GM23338 (cell line): Measurements from ENCODE around the gene PCIF1. TPM values are rescaled to one million over a fixed set of nuclear protein-coding genes. Genes with fewer than 3 reads are reported as not detected.

Source experiments
- ATAC-seq: fragments of 200-7000 bp; cut with Tn5 transposase; 3 replicates; pipeline ENCODE4 v1.9.1; 2020
- DNase-seq: peaks from one replicate; pipeline ENCODE4 v3.0.0-alpha.2; 2015; ENCODE audit warnings: low spot score
- H2AFZ ChIP-seq: fragments of 200-600 bp; sonication (generic); 2 replicates; pipeline ENCODE4 v1.8.0; 2016; ENCODE audit warnings: antibody characterized with exemption, mild to moderate bottlenecking, moderate library complexity
- H3F3A ChIP-seq: fragments of 200-600 bp; sonication (generic); replicated peaks from 2 replicates; pipeline ENCODE4 v1.8.0; 2017; ENCODE audit warnings: antibody characterized with exemption, mixed run types, low read depth
- H3K27ac ChIP-seq: fragments of 200-600 bp; sonication (generic); 2 replicates; pipeline ENCODE4 v1.6.1; 2016; ENCODE audit warnings: low read depth
- H3K27me3 ChIP-seq: fragments of 200-600 bp; sonication (generic); 2 replicates; pipeline ENCODE4 v1.8.0; 2016; ENCODE audit warnings: mild to moderate bottlenecking, mixed run types, moderate library complexity; ENCODE audit not compliant: insufficient read depth
- H3K36me3 ChIP-seq: fragments of 200-600 bp; sonication (generic); 2 replicates; pipeline ENCODE4 v1.8.0; 2016; ENCODE audit warnings: mild to moderate bottlenecking; ENCODE audit not compliant: insufficient read depth
- H3K4me1 ChIP-seq: fragments of 200-600 bp; sonication (generic); 2 replicates; pipeline ENCODE4 v1.8.0; 2016; ENCODE audit warnings: mild to moderate bottlenecking, moderate library complexity; ENCODE audit not compliant: insufficient read depth
- H3K4me2 ChIP-seq: fragments of 200-600 bp; sonication (generic); 2 replicates; pipeline ENCODE4 v1.7.1; 2017; ENCODE audit warnings: mixed run types
- H3K4me3 ChIP-seq: fragments of 200-600 bp; sonication (generic); 2 replicates; pipeline ENCODE4 v1.6.1; 2016; ENCODE audit warnings: mixed run types
- H3K79me2 ChIP-seq: fragments of 200-600 bp; sonication (generic); replicated peaks from 2 replicates; pipeline ENCODE4 v1.8.0; 2017; ENCODE audit warnings: mild to moderate bottlenecking; ENCODE audit not compliant: insufficient read depth
- H3K9me2 ChIP-seq: fragments of 200-600 bp; sonication (generic); 2 replicates; pipeline ENCODE4 v1.8.0; 2017; ENCODE audit not compliant: insufficient read depth
- H4K20me1 ChIP-seq: fragments of 200-600 bp; sonication (generic); replicated peaks from 2 replicates; pipeline ENCODE4 v1.8.0; 2017; ENCODE audit warnings: mild to moderate bottlenecking; ENCODE audit not compliant: insufficient read depth
- H3K27ac Mint-ChIP-seq: 2 replicates; pipeline ENCODE4 v1.8.0; 2020; ENCODE audit warnings: inconsistent platforms, mild to moderate bottlenecking, moderate library complexity, mixed read lengths
- H3K27me3 Mint-ChIP-seq: 3 replicates; pipeline ENCODE4 v1.8.0; 2022; ENCODE audit warnings: low read depth, mild to moderate bottlenecking, moderate library complexity, mixed read lengths, inconsistent platforms; ENCODE audit not compliant: insufficient read depth, poor library complexity
- H3K36me3 Mint-ChIP-seq: 3 replicates; pipeline ENCODE4 v1.8.0; 2021; ENCODE audit warnings: low read depth, mild to moderate bottlenecking, inconsistent platforms, moderate library complexity, mixed read lengths
- H3K4me1 Mint-ChIP-seq: 3 replicates; pipeline ENCODE4 v1.8.0; 2020; ENCODE audit warnings: mild to moderate bottlenecking, inconsistent platforms, mixed read lengths
- H3K4me3 Mint-ChIP-seq: 3 replicates; pipeline ENCODE4 v1.8.0; 2021; ENCODE audit warnings: moderate library complexity, mild to moderate bottlenecking, inconsistent platforms, mixed read lengths
- H3K9me3 Mint-ChIP-seq: 3 replicates; pipeline ENCODE4 v1.8.0; 2020; ENCODE audit warnings: moderate library complexity, mild to moderate bottlenecking, inconsistent platforms, mixed read lengths
- CREB1 ChIP-seq: fragments of 250-450 bp; sonication (Bioruptor Pico); IDR thresholded peaks from 2 replicates; pipeline ENCODE4 v1.5.0; 2020; ENCODE audit warnings: low read depth, mild to moderate bottlenecking, moderate library complexity
- EZH2 ChIP-seq: fragments of 200-600 bp; sonication (generic); IDR thresholded peaks from one replicate; pipeline ENCODE4 v1.8.0; 2017; ENCODE audit warnings: antibody characterized with exemption, mild to moderate bottlenecking, low read depth; ENCODE audit not compliant: unreplicated experiment
- EZH2phosphoT487 ChIP-seq: fragments of 200-600 bp; sonication (generic); IDR thresholded peaks from one replicate; pipeline ENCODE4 v1.8.1; 2018; ENCODE audit warnings: antibody characterized with exemption; ENCODE audit not compliant: unreplicated experiment
- JUNB ChIP-seq: IDR thresholded peaks from one replicate; pipeline ENCODE4 v1.6.1; 2016; ENCODE audit warnings: antibody characterized with exemption; ENCODE audit not compliant: unreplicated experiment
- NANOG ChIP-seq: IDR thresholded peaks from 2 replicates; pipeline ENCODE4 v1.6.1; 2016; ENCODE audit warnings: antibody characterized with exemption, borderline replicate concordance
- POLR2AphosphoS5 ChIP-seq: IDR thresholded peaks from 2 replicates; pipeline ENCODE4 v1.6.1; 2016; ENCODE audit warnings: antibody characterized with exemption, low read depth
- STAT1 ChIP-seq: IDR thresholded peaks from one replicate; pipeline ENCODE4 v1.6.1; 2016; ENCODE audit warnings: antibody characterized with exemption; ENCODE audit not compliant: unreplicated experiment
- ZNF114 ChIP-seq: fragments of 250-450 bp; sonication (Bioruptor Pico); IDR thresholded peaks from 2 replicates; pipeline ENCODE4 v1.5.0; 2020; ENCODE audit warnings: mild to moderate bottlenecking, moderate library complexity
- ZNF331 ChIP-seq: fragments of 250-450 bp; sonication (Bioruptor Pico); IDR thresholded peaks from 2 replicates; pipeline ENCODE4 v1.5.0; 2020; ENCODE audit warnings: low read depth, mild to moderate bottlenecking, moderate library complexity
- polyA plus RNA-seq: library from polyadenylated mRNA; unstranded; fragments of >200 nt; fragmentation: Nextera tagmentation; extraction: Ambion mirVana; gene quantifications from 2 replicates; pipeline ENCODE4 v1.2.1, GENCODE V29; 2016
- total RNA-seq: library from RNA; depleted of rRNA; stranded (reverse); fragments of >200 nt; shearing (Covaris generic); gene quantifications from 2 replicates; pipeline ENCODE4 v1.2.3, GENCODE V29; 2014
- TF ChIP-seq, protein P1 (sequence below), 2 experiments: fragments of 200-600 bp in 1 of 2; sonication (generic) in 1 of 2; conservative IDR thresholded peaks; 2 replicates each; pipeline versions ENCODE4 v1.5.1 to v1.6.1; 2016 to 2017; ENCODE audit warnings: antibody characterized with exemption in 2 of 2, low read depth in 2 of 2, mild to moderate bottlenecking in 2 of 2, moderate library complexity in 1 of 2
- TF ChIP-seq, protein P2 (sequence below): IDR thresholded peaks from one replicate; pipeline ENCODE4 v1.6.1; 2018; ENCODE audit warnings: antibody characterized with exemption; ENCODE audit not compliant: unreplicated experiment
- TF ChIP-seq, protein P3 (sequence below): fragments of 250-450 bp; sonication (Bioruptor Pico); IDR thresholded peaks from 2 replicates; pipeline ENCODE4 v1.5.0; 2020; ENCODE audit warnings: mild to moderate bottlenecking, moderate library complexity
- TF ChIP-seq, protein P4 (sequence below): IDR thresholded peaks from 2 replicates; pipeline ENCODE4 v1.6.1; 2016; ENCODE audit warnings: antibody characterized with exemption

PCIF1 gene
- total and polyA plus RNA-seq, 2 experiments from 2014 or later, result 26.1 to 28.3 TPM

DNA sequence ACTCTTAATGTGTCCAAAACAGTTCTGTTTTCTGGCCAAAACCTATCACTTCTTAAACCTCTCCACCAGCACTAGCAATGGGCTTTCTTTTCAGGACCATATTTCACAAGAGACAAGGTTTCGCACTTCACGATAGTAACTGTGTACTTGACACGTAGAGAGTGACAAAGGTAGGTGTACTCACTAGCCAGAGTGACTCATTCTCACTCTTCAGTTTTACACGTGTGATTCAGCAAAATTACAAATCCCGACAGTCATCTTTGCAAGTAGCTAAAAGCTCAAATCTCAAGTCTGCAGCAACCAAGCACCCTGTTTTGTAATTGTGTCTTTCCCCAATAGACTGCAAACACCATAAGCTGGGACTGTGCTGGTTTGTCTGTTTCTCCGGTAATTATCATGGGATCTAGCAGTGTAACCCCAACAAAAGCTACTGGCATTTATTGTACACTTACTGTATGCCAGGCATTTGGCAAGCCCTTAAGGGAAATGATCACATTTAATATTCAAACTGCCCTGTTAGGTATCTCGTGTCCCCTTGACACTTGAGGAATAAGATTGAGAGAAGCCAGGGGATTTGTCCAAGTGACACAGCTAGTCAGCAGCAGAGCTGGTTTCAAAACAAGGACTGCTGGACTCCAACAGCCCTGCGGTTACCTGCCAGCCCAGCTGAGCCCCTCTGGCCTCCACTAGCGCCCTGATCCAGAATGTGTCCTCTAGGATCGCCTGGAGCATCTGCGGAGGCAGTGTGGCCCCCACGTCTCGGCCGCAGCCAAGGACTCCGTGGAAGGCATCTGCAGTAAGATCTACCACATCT, 9.9 kb downstream of the PCIF1 start:
- Histone ChIP-seq H3K27ac (0 out of 2 replicates have a peak overlapping the region, but pooled peaks have one; percentile 26), H3F3A (peaks cover 5% of the 10 kb centered on the region), H3K27me3 (no peaks in the 10 kb centered on the region), H2AFZ (no peak overlapping the region), H3K79me2 (no peaks in the 10 kb centered on the region), H3K4me1 (no peaks in the 10 kb centered on the region; the same call in 1 of the 2 replicates), H4K20me1 (no peaks in the 10 kb centered on the region; the same call in 1 of the 2 replicates), H3K9me2 (no peaks in the 10 kb centered on the region), H3K36me3 (peaks cover 31% of the 10 kb centered on the region), H3K4me2 (no peak overlapping the region), H3K4me3 (no peak overlapping the region)
- no peaks in the 10 kb centered on the region for H3K9me3 Mint-ChIP-seq
- H3K4me3 Mint-ChIP-seq, result no peak overlapping the region
- no peak overlapping the region for H3K27ac Mint-ChIP-seq
- DNase-seq (no peak), ATAC-seq (no peak)
- H3K36me3 Mint-ChIP-seq, result peaks cover 59% of the 10 kb centered on the region
- no peaks in the 10 kb centered on the region; the same call in 2 of the 3 replicates for H3K4me1 Mint-ChIP-seq
- TF ChIP-seq, protein P1, sequence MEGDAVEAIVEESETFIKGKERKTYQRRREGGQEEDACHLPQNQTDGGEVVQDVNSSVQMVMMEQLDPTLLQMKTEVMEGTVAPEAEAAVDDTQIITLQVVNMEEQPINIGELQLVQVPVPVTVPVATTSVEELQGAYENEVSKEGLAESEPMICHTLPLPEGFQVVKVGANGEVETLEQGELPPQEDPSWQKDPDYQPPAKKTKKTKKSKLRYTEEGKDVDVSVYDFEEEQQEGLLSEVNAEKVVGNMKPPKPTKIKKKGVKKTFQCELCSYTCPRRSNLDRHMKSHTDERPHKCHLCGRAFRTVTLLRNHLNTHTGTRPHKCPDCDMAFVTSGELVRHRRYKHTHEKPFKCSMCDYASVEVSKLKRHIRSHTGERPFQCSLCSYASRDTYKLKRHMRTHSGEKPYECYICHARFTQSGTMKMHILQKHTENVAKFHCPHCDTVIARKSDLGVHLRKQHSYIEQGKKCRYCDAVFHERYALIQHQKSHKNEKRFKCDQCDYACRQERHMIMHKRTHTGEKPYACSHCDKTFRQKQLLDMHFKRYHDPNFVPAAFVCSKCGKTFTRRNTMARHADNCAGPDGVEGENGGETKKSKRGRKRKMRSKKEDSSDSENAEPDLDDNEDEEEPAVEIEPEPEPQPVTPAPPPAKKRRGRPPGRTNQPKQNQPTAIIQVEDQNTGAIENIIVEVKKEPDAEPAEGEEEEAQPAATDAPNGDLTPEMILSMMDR (conservative IDR thresholded peaks at IDR 0.05; ENCODE audit: low read depth in 2 of 2), result no peak
- no peak for TF ChIP-seq NANOG
- no peak for TF ChIP-seq EZH2
- no peak for TF ChIP-seq POLR2AphosphoS5
- TF ChIP-seq CREB1, result no peak
- TF ChIP-seq STAT1, result no peak
- no peak for TF ChIP-seq EZH2phosphoT487
- no peak for TF ChIP-seq ZNF114 (CRISPR knock-in tag)
- TF ChIP-seq JUNB, result no peak
- no peak for TF ChIP-seq ZNF331
- TF ChIP-seq, protein P2, sequence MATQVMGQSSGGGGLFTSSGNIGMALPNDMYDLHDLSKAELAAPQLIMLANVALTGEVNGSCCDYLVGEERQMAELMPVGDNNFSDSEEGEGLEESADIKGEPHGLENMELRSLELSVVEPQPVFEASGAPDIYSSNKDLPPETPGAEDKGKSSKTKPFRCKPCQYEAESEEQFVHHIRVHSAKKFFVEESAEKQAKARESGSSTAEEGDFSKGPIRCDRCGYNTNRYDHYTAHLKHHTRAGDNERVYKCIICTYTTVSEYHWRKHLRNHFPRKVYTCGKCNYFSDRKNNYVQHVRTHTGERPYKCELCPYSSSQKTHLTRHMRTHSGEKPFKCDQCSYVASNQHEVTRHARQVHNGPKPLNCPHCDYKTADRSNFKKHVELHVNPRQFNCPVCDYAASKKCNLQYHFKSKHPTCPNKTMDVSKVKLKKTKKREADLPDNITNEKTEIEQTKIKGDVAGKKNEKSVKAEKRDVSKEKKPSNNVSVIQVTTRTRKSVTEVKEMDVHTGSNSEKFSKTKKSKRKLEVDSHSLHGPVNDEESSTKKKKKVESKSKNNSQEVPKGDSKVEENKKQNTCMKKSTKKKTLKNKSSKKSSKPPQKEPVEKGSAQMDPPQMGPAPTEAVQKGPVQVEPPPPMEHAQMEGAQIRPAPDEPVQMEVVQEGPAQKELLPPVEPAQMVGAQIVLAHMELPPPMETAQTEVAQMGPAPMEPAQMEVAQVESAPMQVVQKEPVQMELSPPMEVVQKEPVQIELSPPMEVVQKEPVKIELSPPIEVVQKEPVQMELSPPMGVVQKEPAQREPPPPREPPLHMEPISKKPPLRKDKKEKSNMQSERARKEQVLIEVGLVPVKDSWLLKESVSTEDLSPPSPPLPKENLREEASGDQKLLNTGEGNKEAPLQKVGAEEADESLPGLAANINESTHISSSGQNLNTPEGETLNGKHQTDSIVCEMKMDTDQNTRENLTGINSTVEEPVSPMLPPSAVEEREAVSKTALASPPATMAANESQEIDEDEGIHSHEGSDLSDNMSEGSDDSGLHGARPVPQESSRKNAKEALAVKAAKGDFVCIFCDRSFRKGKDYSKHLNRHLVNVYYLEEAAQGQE, result no peak
- TF ChIP-seq, protein P3, sequence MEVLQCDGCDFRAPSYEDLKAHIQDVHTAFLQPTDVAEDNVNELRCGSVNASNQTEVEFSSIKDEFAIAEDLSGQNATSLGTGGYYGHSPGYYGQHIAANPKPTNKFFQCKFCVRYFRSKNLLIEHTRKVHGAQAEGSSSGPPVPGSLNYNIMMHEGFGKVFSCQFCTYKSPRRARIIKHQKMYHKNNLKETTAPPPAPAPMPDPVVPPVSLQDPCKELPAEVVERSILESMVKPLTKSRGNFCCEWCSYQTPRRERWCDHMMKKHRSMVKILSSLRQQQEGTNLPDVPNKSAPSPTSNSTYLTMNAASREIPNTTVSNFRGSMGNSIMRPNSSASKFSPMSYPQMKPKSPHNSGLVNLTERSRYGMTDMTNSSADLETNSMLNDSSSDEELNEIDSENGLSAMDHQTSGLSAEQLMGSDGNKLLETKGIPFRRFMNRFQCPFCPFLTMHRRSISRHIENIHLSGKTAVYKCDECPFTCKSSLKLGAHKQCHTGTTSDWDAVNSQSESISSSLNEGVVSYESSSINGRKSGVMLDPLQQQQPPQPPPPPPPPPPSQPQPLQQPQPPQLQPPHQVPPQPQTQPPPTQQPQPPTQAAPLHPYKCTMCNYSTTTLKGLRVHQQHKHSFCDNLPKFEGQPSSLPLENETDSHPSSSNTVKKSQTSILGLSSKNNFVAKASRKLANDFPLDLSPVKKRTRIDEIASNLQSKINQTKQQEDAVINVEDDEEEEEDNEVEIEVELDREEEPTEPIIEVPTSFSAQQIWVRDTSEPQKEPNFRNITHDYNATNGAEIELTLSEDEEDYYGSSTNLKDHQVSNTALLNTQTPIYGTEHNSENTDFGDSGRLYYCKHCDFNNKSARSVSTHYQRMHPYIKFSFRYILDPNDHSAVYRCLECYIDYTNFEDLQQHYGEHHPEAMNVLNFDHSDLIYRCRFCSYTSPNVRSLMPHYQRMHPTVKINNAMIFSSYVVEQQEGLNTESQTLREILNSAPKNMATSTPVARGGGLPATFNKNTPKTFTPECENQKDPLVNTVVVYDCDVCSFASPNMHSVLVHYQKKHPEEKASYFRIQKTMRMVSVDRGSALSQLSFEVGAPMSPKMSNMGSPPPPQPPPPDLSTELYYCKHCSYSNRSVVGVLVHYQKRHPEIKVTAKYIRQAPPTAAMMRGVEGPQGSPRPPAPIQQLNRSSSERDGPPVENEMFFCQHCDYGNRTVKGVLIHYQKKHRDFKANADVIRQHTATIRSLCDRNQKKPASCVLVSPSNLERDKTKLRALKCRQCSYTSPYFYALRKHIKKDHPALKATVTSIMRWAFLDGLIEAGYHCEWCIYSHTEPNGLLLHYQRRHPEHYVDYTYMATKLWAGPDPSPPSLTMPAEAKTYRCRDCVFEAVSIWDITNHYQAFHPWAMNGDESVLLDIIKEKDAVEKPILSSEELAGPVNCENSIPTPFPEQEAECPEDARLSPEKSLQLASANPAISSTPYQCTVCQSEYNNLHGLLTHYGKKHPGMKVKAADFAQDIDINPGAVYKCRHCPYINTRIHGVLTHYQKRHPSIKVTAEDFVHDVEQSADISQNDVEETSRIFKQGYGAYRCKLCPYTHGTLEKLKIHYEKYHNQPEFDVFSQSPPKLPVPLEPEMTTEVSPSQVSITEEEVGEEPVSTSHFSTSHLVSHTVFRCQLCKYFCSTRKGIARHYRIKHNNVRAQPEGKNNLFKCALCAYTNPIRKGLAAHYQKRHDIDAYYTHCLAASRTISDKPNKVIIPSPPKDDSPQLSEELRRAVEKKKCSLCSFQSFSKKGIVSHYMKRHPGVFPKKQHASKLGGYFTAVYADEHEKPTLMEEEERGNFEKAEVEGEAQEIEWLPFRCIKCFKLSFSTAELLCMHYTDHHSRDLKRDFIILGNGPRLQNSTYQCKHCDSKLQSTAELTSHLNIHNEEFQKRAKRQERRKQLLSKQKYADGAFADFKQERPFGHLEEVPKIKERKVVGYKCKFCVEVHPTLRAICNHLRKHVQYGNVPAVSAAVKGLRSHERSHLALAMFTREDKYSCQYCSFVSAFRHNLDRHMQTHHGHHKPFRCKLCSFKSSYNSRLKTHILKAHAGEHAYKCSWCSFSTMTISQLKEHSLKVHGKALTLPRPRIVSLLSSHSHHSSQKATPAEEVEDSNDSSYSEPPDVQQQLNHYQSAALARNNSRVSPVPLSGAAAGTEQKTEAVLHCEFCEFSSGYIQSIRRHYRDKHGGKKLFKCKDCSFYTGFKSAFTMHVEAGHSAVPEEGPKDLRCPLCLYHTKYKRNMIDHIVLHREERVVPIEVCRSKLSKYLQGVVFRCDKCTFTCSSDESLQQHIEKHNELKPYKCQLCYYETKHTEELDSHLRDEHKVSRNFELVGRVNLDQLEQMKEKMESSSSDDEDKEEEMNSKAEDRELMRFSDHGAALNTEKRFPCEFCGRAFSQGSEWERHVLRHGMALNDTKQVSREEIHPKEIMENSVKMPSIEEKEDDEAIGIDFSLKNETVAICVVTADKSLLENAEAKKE, result no peak
- TF ChIP-seq, protein P4, sequence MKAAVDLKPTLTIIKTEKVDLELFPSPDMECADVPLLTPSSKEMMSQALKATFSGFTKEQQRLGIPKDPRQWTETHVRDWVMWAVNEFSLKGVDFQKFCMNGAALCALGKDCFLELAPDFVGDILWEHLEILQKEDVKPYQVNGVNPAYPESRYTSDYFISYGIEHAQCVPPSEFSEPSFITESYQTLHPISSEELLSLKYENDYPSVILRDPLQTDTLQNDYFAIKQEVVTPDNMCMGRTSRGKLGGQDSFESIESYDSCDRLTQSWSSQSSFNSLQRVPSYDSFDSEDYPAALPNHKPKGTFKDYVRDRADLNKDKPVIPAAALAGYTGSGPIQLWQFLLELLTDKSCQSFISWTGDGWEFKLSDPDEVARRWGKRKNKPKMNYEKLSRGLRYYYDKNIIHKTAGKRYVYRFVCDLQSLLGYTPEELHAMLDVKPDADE, result no peak
- no peaks in the 10 kb centered on the region for H3K27me3 Mint-ChIP-seq
